H9 (cell line): ENCODE data around the gene ACTN1. TPM values are rescaled to one million over a fixed set of nuclear protein-coding genes. Genes with fewer than 3 reads are reported as not detected.

Experiments
- DNase-seq: peaks from one replicate; pipeline ENCODE4 v3.0.0-alpha.2; 2017
- H2AFZ ChIP-seq: one replicate; pipeline ENCODE4 v1.6.1; 2013; ENCODE audit warnings: mild to moderate bottlenecking, low read length, control low read depth, moderate library complexity
- H2AK5ac ChIP-seq: 2 replicates; pipeline ENCODE4 v1.6.1; 2013; ENCODE audit warnings: low read length, control low read depth, mixed read lengths; ENCODE audit not compliant: insufficient read length
- H2BK120ac ChIP-seq: one replicate; pipeline ENCODE4 v1.6.1; 2013; ENCODE audit warnings: low read depth, mild to moderate bottlenecking, low read length, control low read depth, inconsistent platforms; ENCODE audit not compliant: poor library complexity, severe bottlenecking
- H2BK12ac ChIP-seq: 2 replicates; pipeline ENCODE4 v1.6.1; 2013; ENCODE audit warnings: low read length, control low read depth, mixed read lengths, low read depth; ENCODE audit not compliant: insufficient read length
- H2BK15ac ChIP-seq: 2 replicates; pipeline ENCODE4 v1.6.1; 2013; ENCODE audit warnings: low read depth, low read length, control low read depth
- H2BK20ac ChIP-seq: one replicate; pipeline ENCODE4 v1.6.1; 2013; ENCODE audit warnings: low read depth, mild to moderate bottlenecking, low read length, control low read depth, inconsistent platforms; ENCODE audit not compliant: poor library complexity, severe bottlenecking
- H2BK5ac ChIP-seq: 2 replicates; pipeline ENCODE4 v1.6.1; 2013; ENCODE audit warnings: low read length, control low read depth, mixed read lengths; ENCODE audit not compliant: insufficient read length
- H3K14ac ChIP-seq: 2 replicates; pipeline ENCODE4 v1.6.1; 2013; ENCODE audit warnings: low read length, control low read depth; ENCODE audit not compliant: insufficient read depth
- H3K18ac ChIP-seq: 2 replicates; pipeline ENCODE4 v1.6.1; 2013; ENCODE audit warnings: low read depth, mild to moderate bottlenecking, mixed read lengths, low read length, control low read depth; ENCODE audit not compliant: insufficient read length
- H3K23ac ChIP-seq: 2 replicates; pipeline ENCODE4 v1.6.1; 2013; ENCODE audit warnings: low read length, control low read depth, mixed read lengths, low read depth; ENCODE audit not compliant: insufficient read length
- H3K23me2 ChIP-seq: 2 replicates; pipeline ENCODE4 v1.6.1; 2013; ENCODE audit warnings: low read depth, mild to moderate bottlenecking, mixed read lengths, low read length, control low read depth; ENCODE audit not compliant: insufficient read length, poor library complexity, severe bottlenecking
- H3K27ac ChIP-seq: 2 replicates; pipeline ENCODE4 v1.5.1; 2013; ENCODE audit warnings: low read length, control low read depth, mixed read lengths, low read depth; ENCODE audit not compliant: insufficient read length
- H3K27me3 ChIP-seq: 2 replicates; pipeline ENCODE4 v1.6.1; 2013; ENCODE audit warnings: low read length, control low read depth, inconsistent platforms; ENCODE audit not compliant: insufficient read depth
- H3K4ac ChIP-seq: 2 replicates; pipeline ENCODE4 v1.6.1; 2013; ENCODE audit warnings: low read depth, mild to moderate bottlenecking, control low read depth, inconsistent platforms, low read length, moderate library complexity
- H3K4me1 ChIP-seq: 2 replicates; pipeline ENCODE4 v1.6.1; 2013; ENCODE audit warnings: low read length, control low read depth, inconsistent platforms; ENCODE audit not compliant: insufficient read depth
- H3K4me2 ChIP-seq: 2 replicates; pipeline ENCODE4 v1.6.1; 2013; ENCODE audit warnings: low read length, control low read depth, mixed read lengths; ENCODE audit not compliant: insufficient read length, insufficient read depth
- H3K56ac ChIP-seq: 2 replicates; pipeline ENCODE4 v1.6.1; 2013; ENCODE audit warnings: low read depth, mild to moderate bottlenecking, mixed read lengths, low read length, control low read depth; ENCODE audit not compliant: insufficient read length
- H3K79me1 ChIP-seq: 2 replicates; pipeline ENCODE4 v1.6.1; 2013; ENCODE audit warnings: low read depth, mild to moderate bottlenecking, moderate library complexity, low read length, control low read depth, inconsistent platforms; ENCODE audit not compliant: insufficient read depth, poor library complexity, severe bottlenecking
- H3K79me2 ChIP-seq: 2 replicates; pipeline ENCODE4 v1.6.1; 2013; ENCODE audit warnings: low read length, control low read depth, inconsistent platforms; ENCODE audit not compliant: insufficient read depth
- H3K9ac ChIP-seq: 2 replicates; pipeline ENCODE4 v1.6.1; 2013; ENCODE audit warnings: low read length, control low read depth, mixed read lengths; ENCODE audit not compliant: insufficient read length; ENCODE audit errors: extremely low read depth
- H3K9me3 ChIP-seq: one replicate; pipeline ENCODE4 v1.6.1; 2013; ENCODE audit warnings: low read depth, low read length, inconsistent platforms; ENCODE audit not compliant: control insufficient read depth
- H3T11ph ChIP-seq: one replicate; pipeline ENCODE4 v1.6.1; 2013; ENCODE audit warnings: mild to moderate bottlenecking, low read length, control low read depth, inconsistent platforms
- H4K20me1 ChIP-seq: one replicate; pipeline ENCODE4 v1.6.1; 2013; ENCODE audit not compliant: control insufficient read depth, insufficient read length, insufficient read depth
- H4K5ac ChIP-seq: 2 replicates; pipeline ENCODE4 v1.6.1; 2013; ENCODE audit warnings: low read depth, mild to moderate bottlenecking, mixed read lengths, low read length, control low read depth; ENCODE audit not compliant: insufficient read length
- H4K8ac ChIP-seq: replicated peaks from 2 replicates; pipeline ENCODE4 v1.6.1; 2013; ENCODE audit warnings: low read length, control low read depth, mixed read lengths, low read depth; ENCODE audit not compliant: insufficient read length
- H4K91ac ChIP-seq: 2 replicates; pipeline ENCODE4 v1.6.1; 2013; ENCODE audit warnings: low read depth, mild to moderate bottlenecking, moderate library complexity, mixed read lengths, low read length, control low read depth; ENCODE audit not compliant: insufficient read length
- H3K27ac Mint-ChIP-seq, 3 experiments: 2 replicates in 2 of 3; 3 replicates in 1 of 3; pipeline ENCODE4 v1.8.0; 2020 to 2021; ENCODE audit warnings: mixed read lengths in 3 of 3, mild to moderate bottlenecking in 1 of 3, moderate library complexity in 1 of 3
- H3K27me3 Mint-ChIP-seq: 2 replicates; pipeline ENCODE4 v1.8.0; 2021; ENCODE audit warnings: low read depth, mild to moderate bottlenecking, moderate library complexity, mixed read lengths
- H3K36me3 Mint-ChIP-seq, 3 experiments: 2 replicates in 2 of 3; 3 replicates in 1 of 3; pipeline ENCODE4 v1.8.0; 2020 to 2021; ENCODE audit warnings: low read depth in 3 of 3, mixed read lengths in 3 of 3; ENCODE audit not compliant: insufficient read depth in 1 of 3
- H3K4me1 Mint-ChIP-seq, 2 experiments: 2 replicates each; pipeline ENCODE4 v1.8.0; 2020; ENCODE audit warnings: mixed read lengths in 2 of 2
- H3K4me3 Mint-ChIP-seq, 2 experiments: 2 replicates in 1 of 2; 3 replicates in 1 of 2; pipeline ENCODE4 v1.8.0; 2020 to 2021; ENCODE audit warnings: mild to moderate bottlenecking in 2 of 2, mixed read lengths in 2 of 2, moderate library complexity in 1 of 2
- H3K9me3 Mint-ChIP-seq, 2 experiments: 2 replicates in 1 of 2; 3 replicates in 1 of 2; pipeline ENCODE4 v1.8.0; 2020; ENCODE audit warnings: mild to moderate bottlenecking in 2 of 2, mixed read lengths in 2 of 2, moderate library complexity in 1 of 2
- WGBS: extraction: QIAGEN DNeasy Blood & Tissue Kit; methylation state at CpG from one replicate; pipeline ENCODE4 v1.1.7; 2013; ENCODE audit warnings: missing lambda C conversion rate, low lambda C conversion rate, mixed read lengths; ENCODE audit not compliant: insufficient read length; ENCODE audit errors: extremely low coverage; 5-methylcytosine and 5-hydroxymethylcytosine counted together
- total RNA-seq: library from RNA; stranded (reverse); gene quantifications from 2 replicates; pipeline ENCODE4 v1.2.1, GENCODE V29; 2021
- TF ChIP-seq, protein P1 (sequence below): fragments of 200-600 bp; sonication (generic); conservative IDR thresholded peaks from 3 replicates; pipeline ENCODE4 v1.8.0; 2021; ENCODE audit warnings: antibody characterized with exemption, mild to moderate bottlenecking

Gene ACTN1
- total RNA-seq, 1 experiment from 2014 or later = 219 TPM

DNA sequence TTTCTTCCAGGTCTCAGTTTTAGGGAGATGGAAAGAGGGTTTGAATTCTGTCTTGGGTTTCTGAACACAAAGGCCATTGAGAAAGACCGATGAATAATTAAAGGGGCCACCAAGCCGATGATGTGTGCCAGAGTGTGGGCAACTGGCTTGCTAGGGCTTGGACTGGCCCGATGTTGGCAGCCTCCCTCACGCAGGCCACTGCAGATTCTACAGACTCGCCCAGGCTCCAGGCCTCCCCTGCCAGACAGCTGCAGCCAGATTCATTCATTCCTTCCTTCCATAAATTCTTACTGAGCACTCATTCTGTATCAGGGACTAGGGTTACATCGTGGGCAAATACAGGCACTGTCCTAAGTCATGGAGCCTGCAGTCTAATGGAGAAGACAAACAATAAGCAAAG lies 34.9 kb downstream of the ACTN1 start:
- peaks cover 34% of the 10 kb centered on the region; the same call in 1 of the 2 replicates for H3K79me2 ChIP-seq
- H3K14ac ChIP-seq = no peak overlapping the region
- H2BK5ac ChIP-seq = no peak overlapping the region
- Mint-ChIP-seq H3K4me1 (peaks cover 79 to 85% of the 10 kb centered on the region in 2 experiments), H3K36me3 (peaks cover 0 to 13% (median 8%) of the 10 kb centered on the region in 3 experiments; a peak in 5 of 7 replicates), H3K4me3 (no peak overlapping the region), H3K27ac (peak overlapping the region; percentile 50 to 95 (median 68); a peak in 3 of 7 replicates), H3K9me3 (no peaks in the 10 kb centered on the region), H3K27me3 (no peaks in the 10 kb centered on the region; the same call in 1 of the 2 replicates)
- H3K79me1 ChIP-seq = peaks cover 6% of the 10 kb centered on the region
- H3K4me2 ChIP-seq = no peak overlapping the region
- H4K5ac ChIP-seq = no peak overlapping the region
- no peak overlapping the region for H3K9ac ChIP-seq
- no peak overlapping the region for H2BK120ac ChIP-seq
- no peaks in the 10 kb centered on the region for H3K27me3 ChIP-seq
- no peak overlapping the region for H2AFZ ChIP-seq
- H4K8ac ChIP-seq = no peak overlapping the region
- H2BK15ac ChIP-seq = no peak overlapping the region
- H2BK20ac ChIP-seq = no peak overlapping the region
- H3K9me3 ChIP-seq = no peaks in the 10 kb centered on the region
- no peak overlapping the region for H4K91ac ChIP-seq
- peaks cover 2% of the 10 kb centered on the region for H4K20me1 ChIP-seq
- no CpG with 5 or more reads among the region's 6 CpGs for WGBS
- TF ChIP-seq, protein P1, sequence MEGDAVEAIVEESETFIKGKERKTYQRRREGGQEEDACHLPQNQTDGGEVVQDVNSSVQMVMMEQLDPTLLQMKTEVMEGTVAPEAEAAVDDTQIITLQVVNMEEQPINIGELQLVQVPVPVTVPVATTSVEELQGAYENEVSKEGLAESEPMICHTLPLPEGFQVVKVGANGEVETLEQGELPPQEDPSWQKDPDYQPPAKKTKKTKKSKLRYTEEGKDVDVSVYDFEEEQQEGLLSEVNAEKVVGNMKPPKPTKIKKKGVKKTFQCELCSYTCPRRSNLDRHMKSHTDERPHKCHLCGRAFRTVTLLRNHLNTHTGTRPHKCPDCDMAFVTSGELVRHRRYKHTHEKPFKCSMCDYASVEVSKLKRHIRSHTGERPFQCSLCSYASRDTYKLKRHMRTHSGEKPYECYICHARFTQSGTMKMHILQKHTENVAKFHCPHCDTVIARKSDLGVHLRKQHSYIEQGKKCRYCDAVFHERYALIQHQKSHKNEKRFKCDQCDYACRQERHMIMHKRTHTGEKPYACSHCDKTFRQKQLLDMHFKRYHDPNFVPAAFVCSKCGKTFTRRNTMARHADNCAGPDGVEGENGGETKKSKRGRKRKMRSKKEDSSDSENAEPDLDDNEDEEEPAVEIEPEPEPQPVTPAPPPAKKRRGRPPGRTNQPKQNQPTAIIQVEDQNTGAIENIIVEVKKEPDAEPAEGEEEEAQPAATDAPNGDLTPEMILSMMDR = no peak
- no peak overlapping the region for H3K18ac ChIP-seq
- H2AK5ac ChIP-seq = no peak overlapping the region
- no peak overlapping the region for H2BK12ac ChIP-seq
- H3T11ph ChIP-seq = no peak overlapping the region
- H3K4me1 ChIP-seq = peaks cover 21% of the 10 kb centered on the region; the same call in 1 of the 2 replicates
- DNase-seq = no peak
- no peak overlapping the region for H3K4ac ChIP-seq
- H3K56ac ChIP-seq = no peak overlapping the region
- no peak overlapping the region for H3K23ac ChIP-seq
- H3K27ac ChIP-seq = no peak overlapping the region
- H3K23me2 ChIP-seq = no peaks in the 10 kb centered on the region
